NCI-H128 (cell line): Measurements from ENCODE around the gene GREB1.

Source experiments
- DNase-seq: peaks from one replicate; lab custom pipeline; 2025; ENCODE audit not compliant: unreplicated experiment; lab: John Stamatoyannopoulos, UW

The GREB1 gene, protein sequence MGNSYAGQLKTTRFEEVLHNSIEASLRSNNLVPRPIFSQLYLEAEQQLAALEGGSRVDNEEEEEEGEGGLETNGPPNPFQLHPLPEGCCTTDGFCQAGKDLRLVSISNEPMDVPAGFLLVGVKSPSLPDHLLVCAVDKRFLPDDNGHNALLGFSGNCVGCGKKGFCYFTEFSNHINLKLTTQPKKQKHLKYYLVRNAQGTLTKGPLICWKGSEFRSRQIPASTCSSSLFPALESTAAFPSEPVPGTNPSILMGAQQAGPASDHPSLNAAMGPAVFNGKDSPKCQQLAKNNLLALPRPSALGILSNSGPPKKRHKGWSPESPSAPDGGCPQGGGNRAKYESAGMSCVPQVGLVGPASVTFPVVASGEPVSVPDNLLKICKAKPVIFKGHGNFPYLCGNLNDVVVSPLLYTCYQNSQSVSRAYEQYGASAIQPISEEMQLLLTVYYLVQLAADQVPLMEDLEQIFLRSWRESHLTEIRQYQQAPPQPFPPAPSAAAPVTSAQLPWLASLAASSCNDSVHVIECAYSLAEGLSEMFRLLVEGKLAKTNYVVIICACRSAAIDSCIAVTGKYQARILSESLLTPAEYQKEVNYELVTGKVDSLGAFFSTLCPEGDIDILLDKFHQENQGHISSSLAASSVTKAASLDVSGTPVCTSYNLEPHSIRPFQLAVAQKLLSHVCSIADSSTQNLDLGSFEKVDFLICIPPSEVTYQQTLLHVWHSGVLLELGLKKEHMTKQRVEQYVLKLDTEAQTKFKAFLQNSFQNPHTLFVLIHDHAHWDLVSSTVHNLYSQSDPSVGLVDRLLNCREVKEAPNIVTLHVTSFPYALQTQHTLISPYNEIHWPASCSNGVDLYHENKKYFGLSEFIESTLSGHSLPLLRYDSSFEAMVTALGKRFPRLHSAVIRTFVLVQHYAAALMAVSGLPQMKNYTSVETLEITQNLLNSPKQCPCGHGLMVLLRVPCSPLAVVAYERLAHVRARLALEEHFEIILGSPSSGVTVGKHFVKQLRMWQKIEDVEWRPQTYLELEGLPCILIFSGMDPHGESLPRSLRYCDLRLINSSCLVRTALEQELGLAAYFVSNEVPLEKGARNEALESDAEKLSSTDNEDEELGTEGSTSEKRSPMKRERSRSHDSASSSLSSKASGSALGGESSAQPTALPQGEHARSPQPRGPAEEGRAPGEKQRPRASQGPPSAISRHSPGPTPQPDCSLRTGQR (N-terminal part only)

DNA sequence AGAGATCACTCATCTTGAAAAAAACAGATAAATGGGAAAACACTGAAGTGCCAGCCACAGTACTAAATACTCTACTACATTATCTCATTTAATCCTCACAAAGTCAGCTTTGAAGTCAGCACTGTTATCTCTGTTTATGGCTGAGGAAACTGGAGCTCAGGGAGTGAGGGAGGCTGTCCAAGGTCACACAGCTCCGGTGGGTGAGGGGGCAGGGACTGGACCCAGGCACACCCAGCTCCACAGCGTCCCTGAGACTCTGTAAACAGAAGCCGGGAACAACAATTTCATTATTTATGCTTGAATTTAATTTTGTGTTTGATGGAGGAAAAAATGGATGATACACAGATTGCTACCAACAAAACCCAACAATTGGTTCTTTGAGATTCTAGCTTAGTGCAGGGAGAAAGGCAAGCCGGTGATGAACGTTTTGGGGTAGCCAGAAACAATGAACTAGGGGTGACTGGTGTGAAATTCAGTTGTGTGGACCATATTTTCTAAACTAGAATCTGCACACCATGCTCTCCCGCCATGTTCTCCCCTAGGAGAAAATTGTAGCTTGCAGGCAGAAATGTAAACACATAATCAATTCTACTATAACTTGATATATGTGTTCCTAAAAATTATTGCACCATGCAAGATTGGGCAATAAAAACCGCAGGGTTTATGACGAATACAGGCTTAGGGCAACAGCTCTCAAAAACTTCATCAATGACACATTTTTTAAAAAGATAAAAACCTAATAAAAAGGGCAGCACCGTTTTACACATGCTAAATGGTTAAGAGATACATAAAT is at the start of gene GREB1:
Gene GREB1 (plus strand): TSS at position 768 of the 793 bp plus-strand sequence. CDS start 22,570 bp downstream, outside the sequence.
- DNase-seq: no peak

DNA sequence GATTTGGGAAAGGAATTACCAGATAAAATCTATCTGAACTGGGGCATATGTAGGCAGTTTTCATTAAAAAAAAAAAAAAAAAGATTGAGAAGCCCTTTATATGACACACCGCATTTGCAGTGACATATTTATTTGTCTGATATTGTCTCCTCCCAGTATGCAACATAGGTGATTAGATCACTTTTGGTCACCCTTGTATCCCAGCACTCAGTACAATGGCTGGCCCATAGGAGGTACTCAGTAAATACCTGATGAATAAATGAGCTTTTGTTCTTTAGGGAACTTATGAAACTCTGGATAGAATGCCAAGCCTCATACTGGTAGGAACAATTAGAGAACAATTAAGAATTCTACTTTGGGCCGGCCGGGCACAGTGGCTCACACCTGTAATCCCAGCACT is 45.0 kb upstream of the GREB1 start:
- DNase-seq: no peak

DNA sequence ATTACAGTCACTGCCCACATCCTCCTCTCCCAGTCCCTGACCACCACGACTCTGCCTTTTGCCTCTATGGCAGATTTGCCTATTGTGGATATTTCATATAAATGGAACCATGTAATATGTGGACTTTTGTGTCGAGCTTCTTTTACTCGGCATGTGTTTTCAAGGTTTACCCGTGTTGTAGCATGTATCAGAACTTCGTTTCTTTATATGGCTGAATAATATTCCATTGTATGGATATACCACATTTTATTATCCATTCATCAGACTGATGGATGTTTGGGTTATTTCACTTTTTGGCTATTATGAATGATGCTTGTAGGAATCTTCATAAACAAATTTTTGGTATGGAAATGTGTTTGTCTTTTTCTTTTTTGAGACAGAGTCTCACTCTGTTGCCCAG is 43.7 kb upstream of the GREB1 start:
- no peak for DNase-seq

DNA sequence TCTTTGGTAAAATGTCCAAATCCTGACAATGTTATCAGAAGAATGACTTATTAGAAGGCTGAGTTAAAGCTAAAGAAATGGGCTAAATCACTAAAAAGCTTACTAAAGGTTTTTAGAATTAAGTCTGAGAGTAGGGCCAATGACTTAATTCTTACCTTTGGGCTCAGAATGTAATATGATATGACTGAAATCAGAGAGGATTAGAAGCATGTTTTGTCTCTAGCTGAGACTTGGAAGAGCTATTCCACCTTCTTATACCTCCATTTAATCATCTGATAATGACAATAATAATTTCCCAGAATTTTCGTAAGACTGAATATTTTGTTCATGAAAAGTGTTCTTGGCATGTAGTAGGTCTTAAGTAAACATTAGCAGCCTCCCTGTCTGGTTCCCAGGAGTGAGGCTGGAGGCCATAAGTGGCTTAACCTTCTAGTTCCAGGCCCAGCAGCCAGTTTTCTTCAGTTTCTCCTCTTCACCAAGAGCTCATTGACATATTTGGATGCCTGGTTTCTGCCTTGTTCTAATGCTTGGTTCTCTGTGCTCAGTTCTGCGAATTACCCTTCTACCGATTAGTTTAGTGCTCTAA is 42.4 kb upstream of the GREB1 start:
- no peak for DNase-seq

DNA sequence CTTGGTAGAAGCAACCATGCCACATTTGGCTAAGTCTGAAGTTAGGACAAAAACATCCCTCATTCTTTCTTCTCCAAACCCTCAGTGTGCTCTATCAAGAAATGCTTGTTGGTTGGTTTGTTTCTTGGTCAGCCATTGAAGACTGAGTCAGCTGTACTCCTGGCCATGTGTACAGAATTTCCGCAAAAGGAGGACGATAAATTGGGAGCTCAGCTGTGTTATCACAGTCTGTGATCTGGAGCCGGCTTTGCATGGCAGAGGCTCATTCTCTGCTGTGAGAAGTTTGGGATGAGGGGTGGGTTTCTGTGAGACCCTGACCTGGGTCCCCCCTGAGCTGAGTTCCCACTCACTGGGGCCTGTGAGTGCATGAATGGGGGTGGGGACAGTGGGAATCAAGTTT is 41.6 kb upstream of the GREB1 start:
- DNase-seq: no peak

DNA sequence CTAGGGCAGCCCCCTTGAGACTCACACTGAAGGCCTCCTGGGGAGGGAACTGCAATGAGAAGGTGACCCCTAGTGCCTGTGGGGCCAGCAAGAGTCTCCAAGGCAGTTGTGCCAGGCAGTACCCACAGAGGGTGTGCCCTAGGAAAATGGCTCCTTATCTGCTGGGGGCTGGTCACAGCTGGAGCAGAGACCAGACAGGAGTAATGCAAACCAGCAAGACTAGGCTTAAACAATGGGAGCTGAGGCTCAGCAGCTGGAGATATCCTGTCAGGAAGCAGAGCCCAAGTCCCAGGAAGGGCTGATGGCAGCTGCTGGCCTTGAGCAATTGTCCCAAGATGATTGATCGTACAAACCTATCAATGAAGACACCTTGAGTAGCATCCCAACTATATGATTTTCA is 41.1 kb upstream of the GREB1 start:
- no peak for DNase-seq

DNA sequence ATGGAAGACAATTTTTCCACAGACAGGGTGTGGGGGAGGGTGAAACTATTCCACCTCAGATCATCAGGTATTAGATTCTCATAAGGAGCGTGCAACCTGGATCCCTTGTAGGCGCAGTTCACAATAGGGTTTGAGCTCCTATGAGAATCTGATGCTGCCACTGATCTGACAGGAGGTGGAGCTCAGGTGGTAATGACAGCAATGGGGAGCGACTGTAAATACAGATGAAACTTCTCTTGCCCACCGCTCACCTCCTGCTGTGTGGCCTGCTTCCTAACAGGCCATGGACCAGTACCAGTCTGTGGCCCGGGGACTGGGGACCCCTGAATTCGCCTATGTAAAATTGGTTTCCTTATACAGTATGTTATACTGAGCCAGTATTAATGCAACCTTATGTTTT is 40.6 kb upstream of the GREB1 start:
- no peak for DNase-seq

DNA sequence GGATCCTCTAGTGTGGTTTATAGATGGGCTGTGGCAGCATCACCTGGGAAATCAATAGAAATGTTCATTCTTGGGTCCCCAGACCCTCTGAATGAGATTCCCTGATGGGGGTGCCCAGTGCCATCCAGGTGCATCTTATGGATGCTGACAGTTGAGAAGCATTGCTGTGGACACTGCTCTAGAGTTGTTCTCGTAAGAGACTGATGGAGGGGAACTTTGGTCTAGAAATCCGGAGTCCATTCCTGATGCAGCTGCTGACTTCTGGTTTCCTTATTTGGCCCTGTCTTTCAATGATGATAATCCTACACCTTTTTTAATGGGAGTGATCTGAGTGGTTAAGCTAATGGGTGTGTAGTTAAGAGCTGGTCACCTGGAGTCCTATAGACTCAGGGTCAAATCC is 39.5 kb upstream of the GREB1 start:
- DNase-seq: no peak

DNA sequence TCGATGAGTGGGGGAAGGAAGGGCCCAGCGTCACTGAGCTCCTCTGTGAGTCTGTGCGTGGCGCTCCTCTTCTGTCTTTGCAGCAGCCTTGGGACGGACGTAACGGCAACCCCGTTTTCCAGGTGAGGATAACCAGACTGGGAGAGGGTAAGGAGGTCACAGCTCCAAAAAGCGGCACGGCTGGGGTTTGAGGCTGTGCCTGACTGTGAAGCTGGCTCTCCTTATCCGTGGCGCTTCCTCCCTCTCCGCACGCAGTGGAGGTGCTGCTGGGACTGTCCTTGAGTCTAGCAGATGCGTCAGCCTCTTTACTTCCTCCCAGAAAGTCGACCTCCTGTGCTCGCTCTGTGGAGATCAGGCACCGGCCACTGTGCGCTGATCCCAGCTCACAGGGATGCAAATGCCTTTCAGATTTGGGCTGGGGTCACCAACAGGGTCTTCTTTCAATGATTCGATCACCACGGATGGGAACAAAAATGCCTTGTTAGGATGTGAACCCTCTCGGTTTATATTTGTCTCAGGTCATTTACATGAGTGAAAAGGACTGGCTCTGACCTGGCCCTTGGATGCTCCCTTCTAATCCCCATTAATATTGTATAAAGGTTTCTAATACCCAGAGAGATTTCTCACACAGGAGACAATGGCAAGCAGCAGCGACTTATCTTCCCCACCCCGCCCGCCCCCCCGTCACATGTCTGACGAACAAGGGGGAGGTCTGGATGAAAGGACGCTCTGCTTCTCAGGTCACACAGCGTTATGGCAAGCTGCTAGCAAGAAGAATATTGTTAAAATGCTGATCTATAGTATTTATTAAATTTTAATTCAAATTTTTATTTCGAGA is 37.8 kb upstream of the GREB1 start:
- no peak for DNase-seq

DNA sequence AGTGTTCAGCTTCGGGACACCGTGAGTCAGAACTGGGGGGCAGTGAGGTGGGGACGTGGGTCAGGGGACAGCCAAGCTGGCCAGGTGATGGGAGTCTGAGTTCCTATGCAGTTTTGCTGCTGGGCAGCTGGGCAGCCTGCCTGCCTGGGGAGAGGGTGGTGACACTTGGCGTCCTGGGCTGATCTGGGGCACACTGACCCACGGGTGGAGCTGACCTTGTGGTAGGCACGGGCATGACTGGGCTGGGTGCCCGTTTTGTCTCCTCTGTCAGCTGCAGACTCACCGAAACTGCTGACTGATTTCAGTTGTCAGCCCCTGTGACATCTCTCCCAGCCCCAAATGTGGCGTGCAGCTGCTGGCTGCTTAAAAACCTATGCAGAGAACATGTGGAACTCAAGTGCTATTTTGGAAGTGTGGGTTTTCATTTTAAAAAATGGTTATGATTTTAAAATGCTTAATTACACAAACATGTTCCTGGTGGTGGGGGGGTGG is 35.3 kb upstream of the GREB1 start:
- no peak for DNase-seq

DNA sequence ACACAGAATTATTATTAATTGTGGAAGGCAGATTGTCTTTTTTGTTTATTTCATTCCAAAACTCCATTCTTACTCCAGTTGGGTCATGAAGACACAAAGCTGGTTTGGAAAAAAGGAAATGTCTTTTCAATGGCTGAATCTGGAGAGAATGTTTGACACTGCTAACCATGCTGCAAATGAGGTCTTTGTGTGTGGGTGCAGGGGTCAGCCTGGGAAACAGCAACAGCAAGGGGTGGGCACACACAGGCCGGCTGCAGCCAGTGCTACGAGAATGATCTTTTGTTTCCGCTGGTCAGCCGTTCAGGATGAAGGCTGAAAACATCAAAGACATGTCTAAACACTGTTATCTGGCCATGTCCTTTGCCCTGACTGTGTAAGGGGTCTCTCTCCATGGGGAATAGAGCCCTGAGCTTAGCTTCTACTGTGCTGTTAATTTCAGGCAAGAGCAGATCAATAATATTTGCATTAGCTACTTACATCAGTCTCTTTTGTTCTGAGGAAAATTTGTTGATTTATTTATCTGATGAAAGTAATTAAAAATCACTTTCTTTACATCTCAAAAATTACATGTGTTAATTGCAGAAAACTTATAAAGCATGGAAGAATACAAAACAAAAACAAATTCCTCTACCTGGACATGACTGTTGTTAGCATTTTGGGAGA is 34.6 kb upstream of the GREB1 start:
- DNase-seq: no peak

DNA sequence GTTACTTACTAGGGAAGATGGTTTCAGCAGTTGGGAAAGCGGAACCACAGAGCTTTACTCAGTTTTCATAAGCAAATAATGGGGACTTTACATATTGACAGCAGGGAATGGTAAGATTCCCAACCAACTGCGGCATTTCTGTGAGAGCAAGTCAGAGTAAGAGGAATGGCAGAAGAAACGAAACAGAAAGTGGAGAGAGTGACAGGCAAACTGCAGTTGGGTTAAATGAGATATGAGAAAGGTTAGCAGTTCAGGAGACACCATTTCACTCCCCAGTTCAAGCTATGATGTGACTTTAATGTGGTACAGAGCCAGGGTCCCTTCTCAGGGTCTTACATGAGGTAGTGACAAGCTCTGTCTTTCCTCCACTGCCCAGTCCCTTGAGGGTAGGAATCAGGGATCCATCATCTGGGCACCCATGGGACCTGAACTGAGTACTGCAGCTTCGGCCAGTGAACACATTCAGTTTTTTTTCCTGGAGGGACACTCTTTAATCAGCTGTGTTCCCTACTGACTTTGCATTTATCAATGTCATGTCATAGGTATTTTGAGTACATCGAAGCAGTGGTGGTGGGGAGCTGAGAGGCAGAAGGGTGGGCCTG is 33.0 kb upstream of the GREB1 start:
- no peak for DNase-seq

DNA sequence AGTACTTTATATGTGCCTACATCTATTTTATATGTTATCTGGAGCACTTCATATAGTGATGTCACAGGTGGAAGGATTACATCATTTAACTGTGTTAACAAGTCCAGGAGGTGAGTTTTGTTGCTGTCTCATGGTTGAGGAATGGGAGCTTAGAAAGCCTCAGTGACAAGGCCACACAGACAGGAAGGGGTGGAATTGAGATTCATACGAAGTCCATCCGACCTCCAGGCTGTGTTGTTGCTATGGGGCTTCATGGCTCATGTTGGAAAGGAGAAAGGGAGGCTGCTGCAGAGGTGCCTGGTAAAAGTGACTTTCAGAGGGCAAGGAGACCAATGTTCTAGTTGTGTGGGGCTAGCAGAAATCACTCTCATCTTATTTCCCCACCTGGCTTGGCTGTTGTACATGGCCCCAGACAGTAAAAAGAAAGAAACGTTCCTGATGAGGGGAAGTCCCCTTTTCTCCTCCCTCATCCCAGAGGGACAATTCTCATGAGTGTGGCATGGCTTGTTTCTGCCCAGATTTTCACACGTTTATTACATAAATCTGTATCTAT is 31.0 kb upstream of the GREB1 start:
- DNase-seq: no peak

DNA sequence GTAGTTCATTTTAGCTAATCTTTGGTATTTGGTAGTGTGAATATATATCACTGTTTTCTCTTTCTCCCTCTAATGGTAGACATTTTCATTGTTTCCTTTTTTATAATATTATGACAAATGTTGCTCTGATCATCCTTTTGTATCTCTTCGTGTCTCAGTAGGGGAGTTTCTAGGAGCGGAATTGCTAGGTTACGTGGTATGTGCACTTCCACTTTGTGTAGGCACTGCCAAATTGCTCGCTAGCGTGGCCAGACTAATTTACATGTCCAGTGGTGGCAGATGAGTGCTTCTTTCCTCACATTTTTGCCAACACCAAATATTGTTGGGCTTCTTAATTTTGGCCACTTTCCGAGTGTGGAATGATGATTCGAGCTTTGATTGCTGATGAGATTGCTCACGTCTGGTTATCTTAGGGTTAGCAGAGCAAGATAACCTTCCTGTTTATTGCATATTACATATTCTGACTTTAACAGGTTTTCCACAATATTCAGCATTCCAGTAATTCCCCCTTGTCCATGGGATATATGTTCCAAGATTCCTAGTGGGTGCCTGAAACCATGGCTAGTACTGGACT is 30.4 kb upstream of the GREB1 start:
- DNase-seq: no peak

DNA sequence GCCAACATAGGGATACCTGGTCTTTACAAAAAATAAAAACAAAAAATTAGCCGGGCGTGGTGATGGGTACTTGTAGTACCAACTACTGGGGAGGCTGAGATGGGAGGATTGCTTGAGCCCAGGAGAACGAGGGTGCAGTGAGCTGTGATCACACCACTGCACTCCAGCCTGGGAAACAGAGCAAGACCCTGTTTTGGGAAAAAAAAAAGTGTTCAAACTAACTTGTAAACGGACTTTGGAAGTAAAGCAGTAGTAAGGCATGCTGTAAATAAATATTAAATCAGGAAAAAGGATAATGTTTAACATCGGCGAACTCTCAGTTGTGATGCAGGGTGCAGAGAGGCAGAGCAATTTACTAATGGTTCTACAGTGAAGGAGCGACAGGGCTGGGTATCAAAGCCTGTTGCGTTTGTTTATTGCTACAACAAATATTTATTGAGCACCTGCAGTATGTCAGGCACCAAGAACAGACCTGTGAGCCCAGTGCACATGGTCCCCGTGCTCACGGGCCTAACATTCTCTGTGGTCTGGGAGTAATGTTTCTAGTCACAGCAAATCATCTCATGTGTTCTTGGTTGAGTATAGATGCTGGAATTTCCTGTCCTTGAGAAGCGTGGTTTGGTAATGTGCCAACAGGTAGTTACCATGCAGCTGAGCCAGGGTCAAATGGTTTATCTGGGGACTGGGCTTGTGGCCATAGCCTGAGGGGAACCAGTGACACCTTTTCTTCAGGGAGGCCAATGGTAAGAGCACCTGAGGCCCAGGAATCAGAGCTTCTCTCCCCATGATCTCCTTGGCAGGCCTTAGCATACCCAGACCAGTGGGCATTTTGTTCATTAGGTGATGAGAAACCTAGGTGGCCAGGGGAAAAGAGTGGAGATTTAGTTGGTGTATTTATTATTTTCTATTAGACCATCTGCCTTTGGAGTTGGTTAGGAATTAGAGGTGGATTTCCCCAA is 27.9 kb upstream of the GREB1 start:
- no peak for DNase-seq

DNA sequence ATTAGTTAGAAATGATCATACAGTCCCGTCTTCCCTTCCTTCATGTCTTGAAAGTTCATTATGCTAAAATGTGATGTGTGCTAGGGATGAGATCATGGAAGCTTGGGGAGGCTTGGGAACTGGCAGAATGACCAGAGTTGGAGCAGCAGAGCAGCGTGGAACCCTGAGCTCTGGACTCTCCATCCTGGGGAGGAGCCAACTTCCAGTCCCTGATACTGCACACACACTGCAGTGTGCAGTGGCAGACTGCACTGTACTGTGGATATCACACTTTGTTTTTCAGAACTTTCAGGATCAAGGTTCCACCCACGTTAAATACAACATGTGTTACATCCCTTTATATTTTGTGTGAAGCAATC is 27.3 kb upstream of the GREB1 start:
- DNase-seq: no peak

DNA sequence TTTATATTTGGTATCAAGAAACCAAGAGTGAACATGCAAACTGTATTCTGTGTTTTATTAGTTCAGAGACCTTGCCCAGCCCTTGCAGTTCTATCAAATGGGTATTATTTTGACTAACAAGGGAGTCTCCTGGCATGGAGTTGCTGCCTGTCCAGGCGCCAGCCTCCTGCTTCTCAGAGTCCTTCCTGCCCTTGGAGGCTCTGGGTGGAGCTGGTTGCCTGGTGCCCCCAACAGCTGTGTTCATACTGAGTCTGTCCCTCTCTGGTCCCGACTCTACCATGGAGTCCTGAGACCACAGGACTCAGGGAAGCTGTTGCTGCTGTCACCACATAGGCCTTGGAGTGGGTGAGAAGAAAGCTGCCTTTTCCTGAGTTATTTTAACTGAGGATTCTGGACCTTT is 26.3 kb upstream of the GREB1 start:
- no peak for DNase-seq
